ENCODE data around the gene PTPRM. TPM values are rescaled to one million over a fixed set of nuclear protein-coding genes. Genes with fewer than 3 reads are reported as not detected.

The PTPRM gene
- polyA plus RNA-seq, 1 donor (not counting 4 experiments of a cell fraction or from before 2014, with no cell fraction given), result 54.5 TPM

DNA sequence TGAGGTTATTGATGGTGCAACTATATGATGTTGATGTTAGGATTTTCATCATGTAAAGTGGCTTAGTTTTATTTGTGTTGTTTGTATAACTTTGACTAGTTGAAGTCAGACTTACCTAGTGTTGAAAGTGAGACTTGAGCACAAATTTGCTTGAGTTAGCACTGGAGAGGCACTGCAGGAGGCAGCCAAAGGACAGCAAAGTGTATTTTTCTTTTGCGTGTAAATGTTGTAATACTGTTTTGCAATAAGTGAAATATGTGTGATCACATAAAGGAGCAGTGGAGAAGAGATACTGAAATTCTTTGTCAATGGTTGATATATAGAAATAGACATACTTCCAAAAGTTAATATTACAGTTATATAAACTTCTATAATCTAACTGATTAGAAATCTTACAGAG, 710.2 kb downstream of the PTPRM start:
- H3K27ac ChIP-seq (ENCODE audit: control insufficient read depth, insufficient read depth, low read length), result no peak overlapping the region
- FAIRE-seq, result no peak
- H3K9ac ChIP-seq (ENCODE audit: control insufficient read depth, extremely low read depth, insufficient read depth, low read length), result no peak overlapping the region
- H3K27me3 ChIP-seq (ENCODE audit: control insufficient read depth, extremely low read depth, insufficient read depth, low read length), result no peaks in the 10 kb centered on the region
- DNase-seq (ENCODE audit: low read depth, low spot score), result no peak
- H3K79me2 ChIP-seq (ENCODE audit: control insufficient read depth, insufficient read depth, low read length), result no peaks in the 10 kb centered on the region
- H3K4me3 ChIP-seq (ENCODE audit: control insufficient read depth in 2 of 3, extremely low read depth in 1 of 3, insufficient read depth in 2 of 3, low read depth in 1 of 3, low read length in 3 of 3), result no peak overlapping the region
- no peaks in the 10 kb centered on the region for H3K9me3 ChIP-seq (ENCODE audit: control insufficient read depth, low read depth, low read length)
- dilution Hi-C loops (cut with MboI; ENCODE audit: extremely low pct_ligation_motif_present, low sequenced_read_pairs), result no loop called here
- H2AFZ ChIP-seq (ENCODE audit: control insufficient read depth, low read length), result no peak overlapping the region
- H3K4me2 ChIP-seq (ENCODE audit: control insufficient read depth, extremely low read depth, insufficient read depth, low read depth, low read length), result no peak overlapping the region
- no peaks in the 10 kb centered on the region for H3K36me3 ChIP-seq (ENCODE audit: control insufficient read depth in 2 of 2, extremely low read depth in 1 of 2, insufficient read depth in 2 of 2, low read length in 2 of 2)
- TF ChIP-seq CTCF (optimal IDR thresholded peaks at IDR 0.05 in 1 of 3, IDR thresholded peaks at IDR 0.05 in 1 of 3, conservative IDR thresholded peaks at IDR 0.05 in 1 of 3; ENCODE audit: extremely low read depth in 1 of 3, insufficient read depth in 2 of 3, low read length in 3 of 3), result no peak
- TF ChIP-seq EZH2 (IDR thresholded peaks at IDR 0.05; ENCODE audit: low read length), result no peak
- no peaks in the 10 kb centered on the region for H3K4me1 ChIP-seq (ENCODE audit: control insufficient read depth, extremely low read depth, insufficient read depth, low read length)
- H4K20me1 ChIP-seq (ENCODE audit: control insufficient read depth, extremely low read depth, insufficient read depth, low read length), result no peaks in the 10 kb centered on the region
- H3K9me1 ChIP-seq (ENCODE audit: control insufficient read depth, extremely low read depth, insufficient read depth, low read length), result no peaks in the 10 kb centered on the region

DNA sequence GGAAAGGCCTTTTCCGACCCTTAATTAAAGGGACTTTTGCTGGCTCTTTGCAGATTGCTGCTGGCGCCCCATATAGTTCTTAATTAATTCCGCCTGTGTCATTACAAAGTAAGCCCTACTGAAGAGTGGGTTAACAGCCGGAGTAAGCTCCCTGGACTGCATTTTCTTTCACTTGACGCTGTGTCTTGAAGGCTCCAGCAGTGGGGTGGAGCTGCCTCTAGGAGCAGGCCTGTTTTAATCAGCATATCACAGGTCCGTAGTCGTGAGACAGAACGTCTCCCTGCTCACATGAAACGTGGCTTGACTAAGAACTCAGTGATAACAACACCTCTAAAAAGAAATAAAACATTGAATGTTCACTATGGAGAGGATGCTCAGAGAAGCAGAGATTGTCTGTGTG, 712.2 kb downstream of the PTPRM start:
- no peak overlapping the region for H3K9ac ChIP-seq (ENCODE audit: control insufficient read depth, extremely low read depth, insufficient read depth, low read length)
- no peaks in the 10 kb centered on the region for H3K36me3 ChIP-seq (ENCODE audit: control insufficient read depth in 2 of 2, extremely low read depth in 1 of 2, insufficient read depth in 2 of 2, low read length in 2 of 2)
- H3K4me1 ChIP-seq (ENCODE audit: control insufficient read depth, extremely low read depth, insufficient read depth, low read length), result no peaks in the 10 kb centered on the region
- no peaks in the 10 kb centered on the region for H3K79me2 ChIP-seq (ENCODE audit: control insufficient read depth, insufficient read depth, low read length)
- no peaks in the 10 kb centered on the region for H3K27me3 ChIP-seq (ENCODE audit: control insufficient read depth, extremely low read depth, insufficient read depth, low read length)
- no peaks in the 10 kb centered on the region for H3K9me3 ChIP-seq (ENCODE audit: control insufficient read depth, low read depth, low read length)
- no peak overlapping the region for H3K4me3 ChIP-seq (ENCODE audit: control insufficient read depth in 2 of 3, extremely low read depth in 1 of 3, insufficient read depth in 2 of 3, low read depth in 1 of 3, low read length in 3 of 3)
- no peak overlapping the region for H3K27ac ChIP-seq (ENCODE audit: control insufficient read depth, insufficient read depth, low read length)
- FAIRE-seq (no peak), DNase-seq (ENCODE audit: low read depth, low spot score) (no peak)
- TF ChIP-seq EZH2 (IDR thresholded peaks at IDR 0.05; ENCODE audit: low read length) (no peak), CTCF (optimal IDR thresholded peaks at IDR 0.05 in 1 of 3, IDR thresholded peaks at IDR 0.05 in 1 of 3, conservative IDR thresholded peaks at IDR 0.05 in 1 of 3; ENCODE audit: extremely low read depth in 1 of 3, insufficient read depth in 2 of 3, low read length in 3 of 3) (no peak)
- H2AFZ ChIP-seq (ENCODE audit: control insufficient read depth, low read length), result no peak overlapping the region
- no peaks in the 10 kb centered on the region for H3K9me1 ChIP-seq (ENCODE audit: control insufficient read depth, extremely low read depth, insufficient read depth, low read length)
- no peak overlapping the region for H3K4me2 ChIP-seq (ENCODE audit: control insufficient read depth, extremely low read depth, insufficient read depth, low read depth, low read length)
- dilution Hi-C loops (cut with MboI; ENCODE audit: extremely low pct_ligation_motif_present, low sequenced_read_pairs), result no loop called here
- H4K20me1 ChIP-seq (ENCODE audit: control insufficient read depth, extremely low read depth, insufficient read depth, low read length), result no peaks in the 10 kb centered on the region
